Immature natural killer cell (primary cell): Measurements from ENCODE around the gene DNAJC2. TPM values are rescaled to one million over a fixed set of nuclear protein-coding genes. Genes with fewer than 3 reads are reported as not detected.
"Not testable (repeated sequence)": the region's sequence is repeated elsewhere in the genome, so short reads cannot be mapped to it uniquely, and the experiment has no call there.

ENCODE experiments used
- DNase-seq, 3 donors: peaks; one replicate each; pipeline ENCODE4 v3.0.0; 2022; ENCODE audit warnings: mixed read lengths in 1 of 3
- H3K27ac Mint-ChIP-seq, 6 donors: one replicate each; pipeline ENCODE4 v1.8.0; 2020; ENCODE audit warnings: mixed read lengths in 6 of 6, mild to moderate bottlenecking in 5 of 6, inconsistent platforms in 4 of 6, moderate library complexity in 3 of 6
- H3K27me3 Mint-ChIP-seq, 3 donors: one replicate each; pipeline ENCODE4 v1.8.0; 2020 to 2021; ENCODE audit warnings: low read depth in 3 of 3, mild to moderate bottlenecking in 3 of 3, mixed read lengths in 3 of 3, moderate library complexity in 3 of 3, inconsistent platforms in 1 of 3
- H3K36me3 Mint-ChIP-seq, 3 donors: one replicate each; pipeline ENCODE4 v1.8.0; 2020; ENCODE audit warnings: mixed read lengths in 3 of 3, inconsistent platforms in 2 of 3, mild to moderate bottlenecking in 2 of 3
- H3K4me1 Mint-ChIP-seq, 2 donors: one replicate each; pipeline ENCODE4 v1.8.0; 2020; ENCODE audit warnings: inconsistent platforms in 2 of 2, mild to moderate bottlenecking in 2 of 2, mixed read lengths in 2 of 2, moderate library complexity in 1 of 2
- H3K4me3 Mint-ChIP-seq, 5 donors: one replicate each; pipeline ENCODE4 v1.8.0; 2020; ENCODE audit warnings: mild to moderate bottlenecking in 5 of 5, mixed read lengths in 5 of 5, inconsistent platforms in 3 of 5, moderate library complexity in 3 of 5
- H3K9me3 Mint-ChIP-seq, 6 donors: one replicate each; pipeline ENCODE4 v1.8.0; 2020; ENCODE audit warnings: mild to moderate bottlenecking in 6 of 6, mixed read lengths in 6 of 6, inconsistent platforms in 4 of 6, moderate library complexity in 3 of 6
- polyA plus RNA-seq, 3 donors: library from polyadenylated mRNA; unstranded; fragments of 300-500 nt; fragmentation: Illumina TruSeq; gene quantifications; one replicate each; pipeline ENCODE4 v1.2.3, GENCODE V29; 2021

Gene DNAJC2
- polyA plus RNA-seq, 3 donors from 2014 or later = 6.8 to 23.2 (median 15.1) TPM

GRCh38 chr7:103279636-103279962 lies 65.0 kb downstream of the DNAJC2 start:
- not testable (repeated sequence) for H3K9me3 Mint-ChIP-seq, H3K36me3 Mint-ChIP-seq, DNase-seq
- Mint-ChIP-seq H3K27ac (peak overlapping the region; percentile 91 to 100 (median 98)), H3K4me1 (peaks cover 24 to 31% of the 10 kb centered on the region in 2 donors), H3K4me3 (peak overlapping the region; percentile 94 to 99 (median 97)), H3K27me3 (peaks cover 8 to 15% (median 11%) of the 10 kb centered on the region in 3 donors)

DNA sequence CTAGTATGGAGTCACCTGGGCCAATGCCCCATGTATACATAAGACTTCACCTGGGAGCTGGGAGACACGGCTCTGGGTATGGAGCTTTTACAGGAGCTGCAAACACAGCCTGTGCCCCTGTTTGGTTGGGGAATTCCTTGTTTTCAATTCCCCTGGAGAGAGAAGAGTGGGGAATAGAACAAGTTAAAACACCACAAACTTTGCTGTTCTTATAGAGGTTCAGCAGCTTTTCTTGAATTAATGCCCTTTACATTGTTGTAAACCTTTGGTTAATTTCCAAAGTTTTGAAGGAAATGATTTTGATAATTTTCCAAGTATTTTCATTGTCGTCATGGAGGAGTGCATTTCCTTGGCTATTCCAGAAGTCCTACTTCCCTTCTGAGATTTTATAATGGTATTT lies 66.4 kb downstream of the DNAJC2 start:
- not testable (repeated sequence) for H3K4me3 Mint-ChIP-seq
- peak overlapping the region in 2 of 6 donors; percentile 22 to 60 for H3K27ac Mint-ChIP-seq

DNA sequence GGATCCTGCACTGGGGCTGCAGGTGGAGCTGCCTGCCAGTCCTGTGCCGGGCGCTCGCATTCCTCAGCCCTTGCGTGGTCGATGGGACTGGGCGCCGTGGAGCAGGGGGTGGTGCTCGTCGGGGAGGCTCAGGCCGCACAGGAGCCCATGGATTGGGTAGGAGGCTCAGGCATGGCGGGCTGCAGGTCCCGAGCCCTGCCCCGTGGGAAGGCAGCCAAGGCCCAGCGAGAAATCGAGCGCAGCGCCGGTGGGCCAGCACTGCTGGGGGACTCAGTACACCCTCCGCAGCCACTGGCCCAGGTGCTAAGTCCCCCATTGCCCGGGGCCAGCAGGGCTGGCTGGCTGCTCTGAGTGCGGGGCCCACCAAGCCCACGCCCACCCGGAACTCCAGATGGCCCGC lies 69.7 kb downstream of the DNAJC2 start:
- not testable (repeated sequence) for H3K36me3 Mint-ChIP-seq, H3K4me3 Mint-ChIP-seq, H3K9me3 Mint-ChIP-seq, DNase-seq, H3K27ac Mint-ChIP-seq, H3K27me3 Mint-ChIP-seq
- peaks cover 8 to 11% of the 10 kb centered on the region in 2 donors for H3K4me1 Mint-ChIP-seq

More for the DNA sequence above, 66.4 kb downstream of the DNAJC2 start:
- not testable (repeated sequence) for DNase-seq, H3K9me3 Mint-ChIP-seq, H3K36me3 Mint-ChIP-seq
- Mint-ChIP-seq H3K4me1 (peaks cover 24 to 31% of the 10 kb centered on the region in 2 donors), H3K27me3 (peaks cover 8 to 15% (median 11%) of the 10 kb centered on the region in 3 donors)

DNA sequence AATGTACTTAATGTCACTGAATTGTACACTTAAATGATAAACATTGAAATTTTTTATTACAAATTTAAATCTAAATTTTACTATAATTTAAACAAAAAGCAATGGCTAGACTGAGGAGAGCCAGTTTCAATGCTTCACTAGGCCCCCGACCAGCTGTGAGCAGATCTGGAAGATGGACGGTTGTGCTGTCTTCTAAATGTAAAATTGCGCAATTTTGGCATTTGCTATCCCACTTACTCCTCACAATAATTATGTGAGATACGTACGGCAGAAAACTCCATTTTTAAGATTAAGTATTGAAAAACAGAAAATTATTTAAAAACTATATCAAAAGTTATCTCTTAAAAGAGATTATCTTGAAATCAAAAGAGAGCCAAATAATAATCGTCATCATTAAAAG lies 71.2 kb downstream of the DNAJC2 start:
- not testable (repeated sequence) for H3K4me3 Mint-ChIP-seq, H3K36me3 Mint-ChIP-seq, H3K27ac Mint-ChIP-seq, H3K4me1 Mint-ChIP-seq, H3K27me3 Mint-ChIP-seq, DNase-seq, H3K9me3 Mint-ChIP-seq

DNA sequence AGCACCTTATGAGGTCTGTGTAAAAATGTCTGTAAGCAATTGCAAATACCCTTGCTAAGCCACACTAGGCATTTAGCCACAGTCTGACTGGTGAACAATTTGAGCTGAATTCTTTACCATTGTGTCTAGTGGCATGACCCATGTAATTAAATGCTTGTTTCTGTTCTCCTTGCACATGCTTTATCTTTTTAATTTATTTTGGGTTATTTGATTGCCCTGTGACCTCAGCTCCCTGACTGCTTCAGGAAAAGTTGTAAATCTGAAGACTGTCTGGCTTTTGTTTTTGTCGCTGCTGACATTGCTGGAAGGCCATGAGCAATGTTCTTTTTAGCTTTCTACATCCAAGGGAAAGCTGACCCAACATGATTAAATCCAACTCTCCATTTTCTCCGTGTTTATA lies 78.3 kb downstream of the DNAJC2 start:
- DNase-seq, H3K27ac Mint-ChIP-seq, H3K4me1 Mint-ChIP-seq: not testable (repeated sequence)

GRCh38 chr7:103264054-103264453 lies 80.5 kb downstream of the DNAJC2 start:
- H3K27ac Mint-ChIP-seq, H3K4me1 Mint-ChIP-seq, H3K4me3 Mint-ChIP-seq, H3K27me3 Mint-ChIP-seq, H3K9me3 Mint-ChIP-seq, DNase-seq, H3K36me3 Mint-ChIP-seq: not testable (repeated sequence)

More for the DNA sequence above, 78.3 kb downstream of the DNAJC2 start:
- H3K27me3 Mint-ChIP-seq, H3K4me3 Mint-ChIP-seq, H3K36me3 Mint-ChIP-seq, H3K9me3 Mint-ChIP-seq: not testable (repeated sequence)

Other genes with a start within 250 kb of the DNAJC2 start
- gene NAPEPLD, start 195.7 kb downstream of the DNAJC2 start, polyA plus RNA-seq = 10 to 100 TPM in 1 of 3 donors, 1 to 10 TPM in 2; 1.4 to 10.2 (median 4.1) TPM
- gene PMPCB, start 47.3 kb downstream of the DNAJC2 start, polyA plus RNA-seq = 10 to 100 TPM; 43.0 to 60.7 (median 54.8) TPM
- gene PSMC2, start 2.9 kb upstream of the DNAJC2 start, polyA plus RNA-seq = 100 to 1,000 TPM; 115 to 185 (median 126) TPM
- gene SLC26A5, start 101.4 kb upstream of the DNAJC2 start, polyA plus RNA-seq = not detected